ENCODE measurements around the gene ZNF511. TPM values are rescaled to one million over a fixed set of nuclear protein-coding genes. Genes with fewer than 3 reads are reported as not detected.
A peak's percentile ranks its signal among the peaks of the same experiment; 100 is the strongest.

ZNF511 gene
- total RNA-seq, 1 donor from 2014 or later, result 40.5 TPM

- no peak for TF ChIP-seq CTCF (IDR thresholded peaks at IDR 0.05; ENCODE audit: borderline replicate concordance)
- intact Hi-C loops (cut with micrococcal nuclease), result no loop called here
Measured at GRCh38 chr10:133302230-133302629, 6.5 kb upstream of the ZNF511 start.

GRCh38 chr10:133303206-133303605 lies 5.5 kb upstream of the ZNF511 start:
- peaks cover 48% of the 10 kb centered on the region for H3K36me3 ChIP-seq
- intact Hi-C loops (cut with micrococcal nuclease), result no loop called here
- no peak overlapping the region for H3K4me3 ChIP-seq
- H3K27ac ChIP-seq (replicated peaks), result no peak overlapping the region
- no peak for TF ChIP-seq CTCF (IDR thresholded peaks at IDR 0.05; ENCODE audit: borderline replicate concordance)
- no peak for DNase-seq
- H3K27me3 ChIP-seq (ENCODE audit: low read depth), result no peaks in the 10 kb centered on the region
- no peaks in the 10 kb centered on the region for H3K9me3 ChIP-seq (replicated peaks)
- H3K4me1 ChIP-seq, result peaks cover 41% of the 10 kb centered on the region

More at GRCh38 chr10:133302230-133302629, 6.5 kb upstream of the ZNF511 start:
- H3K27ac ChIP-seq (replicated peaks), result no peak overlapping the region
- DNase-seq, result no peak
- H3K9me3 ChIP-seq (replicated peaks), result no peaks in the 10 kb centered on the region
- H3K4me1 ChIP-seq, result peaks cover 31% of the 10 kb centered on the region
- no peak overlapping the region for H3K4me3 ChIP-seq
- H3K27me3 ChIP-seq (ENCODE audit: low read depth), result no peaks in the 10 kb centered on the region
- peaks cover 58% of the 10 kb centered on the region for H3K36me3 ChIP-seq

- H3K4me3 ChIP-seq, result no peak overlapping the region
- H3K9me3 ChIP-seq (replicated peaks), result no peaks in the 10 kb centered on the region
- TF ChIP-seq CTCF (IDR thresholded peaks at IDR 0.05; ENCODE audit: borderline replicate concordance), result no peak
- peaks cover 31% of the 10 kb centered on the region for H3K36me3 ChIP-seq
- peaks cover 54% of the 10 kb centered on the region for H3K4me1 ChIP-seq
- intact Hi-C loops (cut with micrococcal nuclease), result no loop called here
- DNase-seq, result no peak
- no peaks in the 10 kb centered on the region for H3K27me3 ChIP-seq (ENCODE audit: low read depth)
- no peak overlapping the region for H3K27ac ChIP-seq (replicated peaks)
Measured at GRCh38 chr10:133306097-133306476, 2.6 kb upstream of the ZNF511 start.

GRCh38 chr10:133306941-133307379 lies 1.8 kb upstream of the ZNF511 start:
- intact Hi-C loops (cut with micrococcal nuclease), result no loop called here
- Histone ChIP-seq H3K4me3 (peak overlapping the region; percentile 100), H3K36me3 (peaks cover 30% of the 10 kb centered on the region), H3K27me3 (ENCODE audit: low read depth) (no peaks in the 10 kb centered on the region), H3K27ac (replicated peaks) (no peak overlapping the region), H3K4me1 (peaks cover 54% of the 10 kb centered on the region), H3K9me3 (replicated peaks) (no peaks in the 10 kb centered on the region)
- DNase-seq, result no peak
- TF ChIP-seq CTCF (IDR thresholded peaks at IDR 0.05; ENCODE audit: borderline replicate concordance), result no peak

GRCh38 chr10:133307776-133308420 lies 816 bp upstream of the ZNF511 start:
- peaks cover 54% of the 10 kb centered on the region for H3K4me1 ChIP-seq
- peak; percentile 71 for TF ChIP-seq CTCF (IDR thresholded peaks at IDR 0.05; ENCODE audit: borderline replicate concordance)
- no peaks in the 10 kb centered on the region for H3K27me3 ChIP-seq (ENCODE audit: low read depth)
- H3K36me3 ChIP-seq, result peaks cover 30% of the 10 kb centered on the region
- peak; percentile 57 for DNase-seq
- peak overlapping the region; percentile 100 for H3K4me3 ChIP-seq
- intact Hi-C loops (cut with micrococcal nuclease), result no loop called here
- H3K27ac ChIP-seq (replicated peaks), result peak overlapping the region; percentile 100
- no peaks in the 10 kb centered on the region for H3K9me3 ChIP-seq (replicated peaks)
